ENCODE results near the gene GABBR1. TPM values are rescaled to one million over a fixed set of nuclear protein-coding genes. Genes with fewer than 3 reads are reported as not detected.

Gene GABBR1
- total and polyA plus RNA-seq, 3 donors from 2014 or later = 16.8 to 29.9 (median 26.2) TPM

DNA sequence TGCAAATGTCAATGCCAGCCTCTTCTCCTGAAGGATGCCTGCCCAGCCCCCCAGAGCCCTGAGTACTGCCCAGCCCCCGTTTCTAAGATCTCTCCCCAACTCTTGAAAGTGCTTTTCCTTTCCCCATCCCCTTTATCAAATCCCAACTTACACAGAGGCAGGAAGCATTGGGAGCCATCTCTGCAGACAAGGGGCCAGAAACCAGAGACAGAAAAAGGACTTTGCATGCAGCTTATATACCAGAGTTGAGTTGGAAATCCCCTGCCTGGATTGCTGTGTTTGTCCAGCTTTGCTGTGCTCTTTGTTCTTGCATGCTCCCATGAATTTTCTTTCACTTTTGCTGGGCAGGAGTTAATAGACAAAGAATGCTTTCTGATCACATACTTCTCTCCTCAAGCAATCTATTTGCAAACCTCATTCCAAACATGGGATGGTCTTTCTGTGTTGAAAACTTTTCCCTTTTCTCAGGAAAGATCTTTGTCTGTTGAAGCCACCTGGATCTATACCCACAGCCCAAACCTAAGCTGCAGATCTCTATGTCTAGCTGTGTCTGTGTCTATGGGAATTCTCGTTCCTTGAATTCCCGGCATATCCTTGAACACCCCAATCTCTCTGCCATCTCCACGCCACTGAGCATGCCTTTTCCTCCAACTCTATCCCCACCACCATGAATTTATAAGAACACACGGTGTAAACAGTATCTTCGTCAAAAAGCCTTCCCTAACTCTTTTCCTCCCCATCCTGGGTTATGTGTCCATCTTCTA is 73.3 kb downstream of the GABBR1 start, which contains the start of gene UBD:
UBD (minus strand) TSS at position 209 of the 764 bp plus-strand sequence; CDS start at position 178, 31 bp downstream.
- 66 to 72% methylated on average over 6 of the region's 6 CpGs for WGBS, 2 donors
- Histone ChIP-seq H3K36me3 (ENCODE audit: low read depth, missing control alignments) (no peaks in the 10 kb centered on the region), H3K9me3 (no peaks in the 10 kb centered on the region), H3K27me3 (no peaks in the 10 kb centered on the region), H3K4me3 (peak within 1 kb of the TSS in 1 of 2 donors; percentile 21), H3K27ac (no peak within 1 kb of the TSS), H3K4me1 (no peaks in the 10 kb centered on the region)
- intact Hi-C loops (cut with DNase I; ENCODE audit: low total_unique reads) = no loop called here
- DNase-seq = no peak
- TF ChIP-seq POLR2A (IDR thresholded peaks at IDR 0.05) = no peak
- TF ChIP-seq, protein P1, sequence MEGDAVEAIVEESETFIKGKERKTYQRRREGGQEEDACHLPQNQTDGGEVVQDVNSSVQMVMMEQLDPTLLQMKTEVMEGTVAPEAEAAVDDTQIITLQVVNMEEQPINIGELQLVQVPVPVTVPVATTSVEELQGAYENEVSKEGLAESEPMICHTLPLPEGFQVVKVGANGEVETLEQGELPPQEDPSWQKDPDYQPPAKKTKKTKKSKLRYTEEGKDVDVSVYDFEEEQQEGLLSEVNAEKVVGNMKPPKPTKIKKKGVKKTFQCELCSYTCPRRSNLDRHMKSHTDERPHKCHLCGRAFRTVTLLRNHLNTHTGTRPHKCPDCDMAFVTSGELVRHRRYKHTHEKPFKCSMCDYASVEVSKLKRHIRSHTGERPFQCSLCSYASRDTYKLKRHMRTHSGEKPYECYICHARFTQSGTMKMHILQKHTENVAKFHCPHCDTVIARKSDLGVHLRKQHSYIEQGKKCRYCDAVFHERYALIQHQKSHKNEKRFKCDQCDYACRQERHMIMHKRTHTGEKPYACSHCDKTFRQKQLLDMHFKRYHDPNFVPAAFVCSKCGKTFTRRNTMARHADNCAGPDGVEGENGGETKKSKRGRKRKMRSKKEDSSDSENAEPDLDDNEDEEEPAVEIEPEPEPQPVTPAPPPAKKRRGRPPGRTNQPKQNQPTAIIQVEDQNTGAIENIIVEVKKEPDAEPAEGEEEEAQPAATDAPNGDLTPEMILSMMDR (IDR thresholded peaks at IDR 0.05) = no peak

DNA sequence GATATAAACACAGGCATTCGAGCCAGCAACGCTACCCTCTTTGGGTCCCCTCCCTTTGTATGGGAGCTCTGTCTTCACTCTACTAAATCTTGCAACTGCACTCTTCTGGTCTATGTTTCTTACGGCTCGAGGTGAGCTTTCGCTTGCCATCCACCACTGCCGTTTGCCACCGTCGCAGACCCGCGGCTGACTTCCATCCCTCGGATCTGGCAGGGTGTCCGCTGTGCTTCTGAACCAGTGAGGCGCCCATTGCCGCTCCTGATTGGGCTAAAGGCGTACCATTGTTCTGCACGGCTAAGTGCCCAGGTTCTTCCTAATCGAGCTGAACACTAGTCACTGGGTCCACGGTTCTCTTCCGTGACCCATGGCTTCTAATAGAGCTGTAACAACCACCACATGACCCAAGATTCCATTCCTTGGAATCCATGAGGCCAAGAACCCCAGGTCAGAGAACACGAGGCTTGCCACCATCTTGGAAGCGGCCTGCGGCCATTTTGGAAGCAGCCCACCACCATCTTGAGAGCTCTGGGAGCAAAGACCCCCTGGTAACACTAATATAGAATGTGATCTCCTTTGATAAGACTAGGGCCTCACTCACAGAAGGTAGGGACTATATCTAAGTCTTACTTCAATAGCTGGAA is 74.4 kb downstream of the GABBR1 start:
- no peak overlapping the region for H3K27ac ChIP-seq
- peak; percentile 23 for DNase-seq
- intact Hi-C loops (cut with DNase I; ENCODE audit: low total_unique reads) = no loop called here
- WGBS, 2 donors = 78 to 80% methylated on average over 21 to 22 of the region's 22 CpGs
- H3K4me1 ChIP-seq = peaks cover 5% of the 10 kb centered on the region
- TF ChIP-seq, protein P1 (IDR thresholded peaks at IDR 0.05) = no peak
- TF ChIP-seq POLR2A (IDR thresholded peaks at IDR 0.05) = no peak
- peak overlapping the region in 1 of 2 donors; percentile 21 for H3K4me3 ChIP-seq
- H3K27me3 ChIP-seq = no peaks in the 10 kb centered on the region
- no peaks in the 10 kb centered on the region for H3K36me3 ChIP-seq (ENCODE audit: low read depth, missing control alignments)
- no peaks in the 10 kb centered on the region for H3K9me3 ChIP-seq

DNA sequence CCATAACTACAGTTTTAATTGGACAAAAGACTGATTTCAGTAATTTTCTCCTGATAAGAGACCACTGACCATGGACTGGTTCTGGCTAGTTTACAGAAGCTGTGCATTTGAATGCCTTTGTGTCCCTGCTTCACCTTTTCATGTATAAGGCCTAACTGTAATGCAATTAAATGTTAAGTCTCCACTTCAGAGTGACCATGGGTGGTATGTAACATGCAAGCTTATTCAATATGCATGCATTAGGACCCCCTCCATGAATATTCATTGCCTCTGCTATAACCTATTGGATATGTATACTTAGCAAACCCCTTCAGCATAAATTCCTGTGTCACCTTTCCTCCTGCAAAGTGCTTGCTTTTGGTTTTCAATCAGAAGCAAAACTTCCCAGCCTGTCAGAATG is 75.7 kb downstream of the GABBR1 start:
- no peaks in the 10 kb centered on the region for H3K36me3 ChIP-seq (ENCODE audit: low read depth, missing control alignments)
- no peaks in the 10 kb centered on the region for H3K9me3 ChIP-seq
- H3K4me3 ChIP-seq = no peak overlapping the region
- intact Hi-C loops (cut with DNase I; ENCODE audit: low total_unique reads) = no loop called here
- no peak overlapping the region for H3K27ac ChIP-seq
- peaks cover 11% of the 10 kb centered on the region for H3K4me1 ChIP-seq
- DNase-seq = no peak
- no peaks in the 10 kb centered on the region for H3K27me3 ChIP-seq
- no peak for TF ChIP-seq POLR2A (IDR thresholded peaks at IDR 0.05)
- TF ChIP-seq, protein P1 (IDR thresholded peaks at IDR 0.05) = no peak

DNA sequence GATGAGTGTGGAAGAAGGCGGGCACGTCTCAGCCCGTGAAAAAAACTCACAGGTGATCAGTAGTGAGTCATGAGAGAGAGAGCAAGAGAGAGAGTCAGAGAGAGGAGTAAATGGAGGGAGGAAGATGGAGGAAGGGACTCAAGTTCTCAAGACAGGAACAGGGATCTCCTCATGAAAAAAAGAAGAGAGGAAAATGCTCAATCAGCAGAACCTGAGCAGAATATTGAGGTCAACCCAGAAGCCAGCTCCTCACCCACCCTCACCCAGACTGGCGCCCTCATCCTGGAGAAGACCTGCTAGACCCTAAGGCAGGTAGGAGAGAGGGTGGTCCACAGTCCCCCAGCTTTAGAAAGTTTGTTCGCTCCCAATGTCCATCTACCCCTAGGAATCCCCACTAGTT is 78.2 kb downstream of the GABBR1 start:
- no peaks in the 10 kb centered on the region for H3K27me3 ChIP-seq
- TF ChIP-seq, protein P1 (IDR thresholded peaks at IDR 0.05) = no peak
- TF ChIP-seq POLR2A (IDR thresholded peaks at IDR 0.05) = no peak
- peaks cover 11% of the 10 kb centered on the region for H3K4me1 ChIP-seq
- WGBS, 2 donors = 75 to 82% methylated on average over 5 of the region's 5 CpGs
- intact Hi-C loops (cut with DNase I; ENCODE audit: low total_unique reads) = no loop called here
- no peaks in the 10 kb centered on the region for H3K36me3 ChIP-seq (ENCODE audit: low read depth, missing control alignments)
- H3K9me3 ChIP-seq = no peaks in the 10 kb centered on the region
- no peak overlapping the region for H3K4me3 ChIP-seq
- no peak overlapping the region for H3K27ac ChIP-seq
- no peak for DNase-seq
